Pancreas (tissue), 10 donors: ENCODE data around the gene MKRN2. TPM values are rescaled to one million over a fixed set of nuclear protein-coding genes. Genes with fewer than 3 reads are reported as not detected.
"Not testable (repeated sequence)": the region's sequence is repeated elsewhere in the genome, so short reads cannot be mapped to it uniquely, and the experiment has no call there.

Experiments
- ATAC-seq, 4 donors: fragments of 200-7000 bp; cut with Tn5 transposase; one replicate each; pipeline versions ENCODE4 v1.8.0 to v1.9.1; 2020; ENCODE audit warnings: mild to moderate bottlenecking in 4 of 4, moderate library complexity in 4 of 4
- DNase-seq, 6 donors: peaks; one replicate each; pipeline ENCODE4 v3.0.0-alpha.2; 2020
- FAIRE-seq: peaks from 2 replicates; lab custom pipeline; 2012; peaks lifted over from hg19 to GRCh38; lab: Jason Lieb, UNC
- H3K27ac ChIP-seq, 4 donors: fragments of 200-600 bp; sonication (generic); 1 replicate in 3 of 4; 2 replicates in 1 of 4; pipeline versions ENCODE4 v1.5.0 to v1.8.0; 2020
- H3K27me3 ChIP-seq, 4 donors: fragments of 200-600 bp; one replicate each; pipeline ENCODE4 v1.8.0; 2021
- H3K36me3 ChIP-seq, 3 donors: fragments of 200-600 bp; sonication (generic) in 1 of 3; one replicate each; pipeline versions ENCODE4 v1.5.0 to v1.8.0; 2020 to 2021
- H3K4me1 ChIP-seq, 3 donors: fragments of 200-600 bp; one replicate each; pipeline ENCODE4 v1.8.0; 2021
- H3K4me3 ChIP-seq, 4 donors: fragments of 200-600 bp; sonication (generic) in 2 of 4; one replicate each; pipeline versions ENCODE4 v1.5.0 to v1.8.0; 2020 to 2021
- H3K9me3 ChIP-seq, 4 donors: fragments of 200-600 bp; one replicate each; pipeline ENCODE4 v1.8.0; 2021
- WGBS, 2 donors: extraction: QIAGEN DNeasy Blood & Tissue Kit; methylation state at CpG; one replicate each; pipeline ENCODE4 v1.1.7; 2013; 5-methylcytosine and 5-hydroxymethylcytosine counted together
- intact Hi-C, 3 donors: fragments of 100-400 bp; cut with DNase I; formaldehyde crosslinking; loops; one replicate each; pipeline versions ENCODE4 v1.11.1 to v1.14.2; 2022
- polyA plus RNA-seq, 2 donors: library from polyadenylated mRNA; stranded (reverse); fragments of 200-250 nt; gene quantifications; one replicate each; pipeline ENCODE4 v1.2.3, GENCODE V29; 2013
- total RNA-seq, 6 donors: library from RNA; stranded (reverse); fragmentation: NEBNext Ultra II Directional in 4 of 6; extraction: Animal tissue kit (Norgen Biotek cat#: 25700) in 4 of 6; gene quantifications; one replicate each; pipeline versions ENCODE4 v1.2.1 to v1.2.4, GENCODE V29; 2021 to 2023
- TF ChIP-seq, protein P1 (sequence below), 4 donors: fragments of 200-600 bp; sonication (generic) in 3 of 4; IDR thresholded peaks; one replicate each; pipeline versions ENCODE4 v1.5.0 to v1.8.0; 2021; ENCODE audit warnings: antibody characterized with exemption in 4 of 4
- donor health status: healthy with polysubstance abuse.
- donor health status: DM: no; HTN: no; CAD: no; lungs with moderate emphysema.
- donor health status: DM: no; HTN: no; CAD: no.
- donor health status: control.
- donor health status: control.
- donor health status: Bipolar disorder and iron deficiency.
- donor health status: DM: yes; HTN: yes; CAD: no.
- donor health status: DM: no; HTN: no; CAD: no.
- donor health status: DM: no; HTN: no; CAD: no.
- donor health status: DM: yes; HTN: yes; CAD: no.

Gene MKRN2
- total and polyA plus RNA-seq, 8 donors = 8.5 to 17.0 (median 13.2) TPM

DNA sequence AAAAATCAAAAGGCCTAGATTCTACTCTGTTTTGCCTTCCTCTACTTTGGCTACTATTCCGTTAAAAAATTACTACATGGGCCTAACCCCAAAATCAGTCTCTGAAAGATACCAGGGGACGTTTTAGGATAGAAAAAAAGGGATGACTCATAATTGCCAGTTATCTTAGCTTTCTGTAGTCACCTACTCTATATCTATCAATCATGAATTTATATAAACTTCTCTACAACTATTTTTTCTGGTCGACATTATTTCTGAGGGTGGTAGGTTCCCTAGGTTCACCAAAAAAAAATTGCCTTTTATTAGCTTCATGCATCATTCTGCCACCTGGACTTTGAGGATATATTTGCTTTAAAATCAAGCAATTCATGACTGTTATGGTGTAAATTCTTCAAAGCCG lies 70.5 kb downstream of the MKRN2 start:
- DNase-seq (no peak), FAIRE-seq (no peak), ATAC-seq (no peak)
- 37% methylated on average over 4 of the region's 4 CpGs for WGBS, 2 donors
- Histone ChIP-seq H3K4me1 (peaks cover 21 to 37% (median 25%) of the 10 kb centered on the region in 3 donors), H3K36me3 (no peaks in the 10 kb centered on the region), H3K27ac (peak overlapping the region in 1 of 4 donors; percentile 19), H3K27me3 (no peaks in the 10 kb centered on the region), H3K4me3 (no peak overlapping the region), H3K9me3 (no peaks in the 10 kb centered on the region)
- TF ChIP-seq, protein P1, sequence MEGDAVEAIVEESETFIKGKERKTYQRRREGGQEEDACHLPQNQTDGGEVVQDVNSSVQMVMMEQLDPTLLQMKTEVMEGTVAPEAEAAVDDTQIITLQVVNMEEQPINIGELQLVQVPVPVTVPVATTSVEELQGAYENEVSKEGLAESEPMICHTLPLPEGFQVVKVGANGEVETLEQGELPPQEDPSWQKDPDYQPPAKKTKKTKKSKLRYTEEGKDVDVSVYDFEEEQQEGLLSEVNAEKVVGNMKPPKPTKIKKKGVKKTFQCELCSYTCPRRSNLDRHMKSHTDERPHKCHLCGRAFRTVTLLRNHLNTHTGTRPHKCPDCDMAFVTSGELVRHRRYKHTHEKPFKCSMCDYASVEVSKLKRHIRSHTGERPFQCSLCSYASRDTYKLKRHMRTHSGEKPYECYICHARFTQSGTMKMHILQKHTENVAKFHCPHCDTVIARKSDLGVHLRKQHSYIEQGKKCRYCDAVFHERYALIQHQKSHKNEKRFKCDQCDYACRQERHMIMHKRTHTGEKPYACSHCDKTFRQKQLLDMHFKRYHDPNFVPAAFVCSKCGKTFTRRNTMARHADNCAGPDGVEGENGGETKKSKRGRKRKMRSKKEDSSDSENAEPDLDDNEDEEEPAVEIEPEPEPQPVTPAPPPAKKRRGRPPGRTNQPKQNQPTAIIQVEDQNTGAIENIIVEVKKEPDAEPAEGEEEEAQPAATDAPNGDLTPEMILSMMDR (IDR thresholded peaks at IDR 0.05) = no peak
- intact Hi-C loops = no loop called here

DNA sequence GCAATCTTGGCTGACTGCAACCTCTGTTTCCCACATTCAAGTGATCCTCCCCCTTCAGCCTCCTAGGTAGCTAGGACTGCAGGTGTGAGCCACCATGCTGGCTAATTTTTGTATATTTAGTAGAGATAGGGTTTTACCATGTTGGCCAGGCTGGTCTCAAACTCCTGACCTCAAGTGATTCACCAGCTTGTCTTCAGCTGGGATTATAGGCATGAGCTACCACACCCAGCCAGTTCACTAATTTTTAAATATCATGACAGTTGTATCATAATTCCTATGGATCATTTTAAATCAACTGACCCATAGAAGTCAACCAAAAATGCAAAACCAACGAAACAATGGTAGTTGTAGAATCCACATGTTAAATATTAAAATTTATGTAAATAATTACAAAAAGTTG lies 71.9 kb downstream of the MKRN2 start:
- no peak for DNase-seq
- Histone ChIP-seq H3K4me3 (no peak overlapping the region), H3K9me3 (no peaks in the 10 kb centered on the region), H3K36me3 (no peaks in the 10 kb centered on the region), H3K4me1 (peaks cover 21 to 40% (median 25%) of the 10 kb centered on the region in 3 donors), H3K27ac (peak overlapping the region in 2 of 4 donors; percentile 53 to 59), H3K27me3 (no peaks in the 10 kb centered on the region)
- TF ChIP-seq, protein P1 (IDR thresholded peaks at IDR 0.05) = no peak
- no peak for ATAC-seq
- no peak for FAIRE-seq
- intact Hi-C loops = no loop called here
- WGBS, 2 donors = 43 to 57% methylated on average over 1 of the region's 1 CpG

DNA sequence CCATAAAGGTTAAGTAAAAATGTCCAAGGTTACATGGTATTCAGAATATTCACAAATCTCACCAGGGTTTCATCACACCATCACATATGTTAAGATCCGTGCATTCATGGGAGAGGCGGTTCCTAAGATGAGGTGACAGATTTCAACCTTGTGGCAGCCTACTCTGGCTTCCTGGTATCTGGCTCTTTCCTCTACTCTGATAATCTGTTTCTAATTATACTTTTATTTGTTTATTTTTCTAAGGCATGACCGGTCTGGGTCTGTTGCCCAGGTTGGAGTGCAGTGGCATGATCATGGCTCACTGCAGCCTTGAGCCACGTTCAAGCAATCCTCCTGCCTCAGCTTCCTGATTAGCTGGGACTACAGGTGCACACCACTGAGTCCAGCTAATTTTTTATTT lies 72.7 kb downstream of the MKRN2 start:
- H3K27ac ChIP-seq = peak overlapping the region in 2 of 4 donors; percentile 53 to 59

DNA sequence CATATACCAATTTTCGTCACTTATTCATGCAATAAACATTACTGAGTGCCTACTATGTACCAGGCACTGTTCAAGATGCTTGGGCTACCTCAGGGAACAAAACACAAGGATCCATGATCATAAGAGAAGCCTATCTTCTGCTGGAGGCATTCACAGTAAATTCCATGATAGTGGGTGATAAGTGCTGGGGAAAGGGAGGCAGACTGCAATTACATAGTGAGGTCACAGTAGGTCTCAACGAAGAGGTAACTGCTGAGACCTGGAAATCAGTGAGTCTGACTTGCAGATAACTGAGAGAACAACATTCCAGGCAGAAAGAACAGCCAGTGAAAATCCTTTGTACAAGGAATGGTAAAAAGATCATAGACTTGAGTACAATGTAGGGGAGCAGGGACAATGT lies 73.4 kb downstream of the MKRN2 start:
- H3K36me3 ChIP-seq = no peaks in the 10 kb centered on the region
- no peaks in the 10 kb centered on the region for H3K9me3 ChIP-seq
- intact Hi-C loops = no loop called here
- H3K4me1 ChIP-seq = peaks cover 21 to 40% (median 25%) of the 10 kb centered on the region in 3 donors
- peak overlapping the region in 2 of 4 donors; percentile 53 to 59 for H3K27ac ChIP-seq
- FAIRE-seq = no peak
- TF ChIP-seq, protein P1 (IDR thresholded peaks at IDR 0.05) = no peak
- WGBS, 2 donors = 44 to 60% methylated on average over 2 of the region's 2 CpGs
- no peak for DNase-seq
- no peaks in the 10 kb centered on the region for H3K27me3 ChIP-seq
- ATAC-seq = no peak
- no peak overlapping the region for H3K4me3 ChIP-seq

More for the DNA sequence above, 72.7 kb downstream of the MKRN2 start:
- peak in 4 of 6 donors; percentile 20 to 61 (median 44) for DNase-seq
- Histone ChIP-seq H3K4me1 (peaks cover 21 to 40% (median 25%) of the 10 kb centered on the region in 3 donors), H3K4me3 (no peak overlapping the region), H3K9me3 (no peaks in the 10 kb centered on the region), H3K36me3 (no peaks in the 10 kb centered on the region), H3K27me3 (no peaks in the 10 kb centered on the region)
- peak; percentile 73 to 87 (median 82) for ATAC-seq
- no peak for FAIRE-seq
- WGBS, 2 donors = 17 to 18% methylated on average over 4 of the region's 4 CpGs
- intact Hi-C loops = no loop called here
- TF ChIP-seq, protein P1 (IDR thresholded peaks at IDR 0.05) = no peak

DNA sequence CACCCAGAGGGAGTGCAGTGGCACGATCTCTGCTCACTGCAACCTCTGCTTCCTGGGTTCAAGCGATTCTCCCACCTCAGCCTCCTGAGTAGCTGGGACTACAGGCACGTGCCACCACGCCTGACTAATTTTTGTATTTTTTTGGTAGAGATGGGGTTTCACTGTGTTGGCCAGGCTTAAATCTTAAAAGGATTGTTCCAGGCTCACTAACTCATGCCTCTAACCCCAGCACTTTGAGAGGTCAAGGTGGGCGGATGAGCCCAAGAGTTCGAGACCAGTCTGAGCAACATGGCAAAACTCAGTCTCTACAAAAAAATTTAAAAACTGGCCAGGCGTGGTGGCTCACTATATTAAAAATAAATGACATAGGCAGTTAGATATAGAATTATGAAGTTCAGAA lies 74.0 kb downstream of the MKRN2 start:
- FAIRE-seq, H3K4me3 ChIP-seq, ATAC-seq, H3K36me3 ChIP-seq, intact Hi-C loops, DNase-seq, H3K27ac ChIP-seq, H3K9me3 ChIP-seq, H3K27me3 ChIP-seq: not testable (repeated sequence)
- H3K4me1 ChIP-seq = peaks cover 21 to 37% (median 25%) of the 10 kb centered on the region in 3 donors
- 96 to 97% methylated on average over 7 of the region's 7 CpGs for WGBS, 2 donors
